GM12891 (cell line): ENCODE results near the gene ALAS2.

Source experiments
- POLR2A ChIP-seq: IDR thresholded peaks from 2 replicates; pipeline ENCODE4 v1.6.1; 2011; ENCODE audit warnings: low read depth, low read length, control low read depth
- POLR2AphosphoS5 ChIP-seq: IDR thresholded peaks from 2 replicates; pipeline ENCODE4 v1.6.1; 2011; ENCODE audit warnings: low read depth, low read length, control low read depth
- TAF1 ChIP-seq: IDR thresholded peaks from 2 replicates; pipeline ENCODE4 v1.6.1; 2011; ENCODE audit warnings: low read depth, low read length, control low read depth

GRCh38 chrX:55074851-55075467 is 44.2 kb upstream of the ALAS2 start, which contains the start of gene PAGE2B:
- no peak for TF ChIP-seq TAF1
- TF ChIP-seq POLR2A: no peak
- no peak for TF ChIP-seq POLR2AphosphoS5
